Peyer's patch (tissue), 4 donors: ENCODE results near the gene DPP4. TPM values are rescaled to one million over a fixed set of nuclear protein-coding genes. Genes with fewer than 3 reads are reported as not detected.

Experiments
- DNase-seq, 3 donors: peaks; one replicate each; pipeline ENCODE4 v3.0.0-alpha.2; 2017 to 2019
- H3K27ac ChIP-seq, 4 donors: fragments of 200-600 bp; sonication (generic); one replicate each; pipeline ENCODE4 v1.5.1; 2016 to 2019
- H3K27me3 ChIP-seq, 2 donors: fragments of 200-600 bp; sonication (generic); one replicate each; pipeline ENCODE4 v1.5.1; 2019
- H3K36me3 ChIP-seq, 3 donors: fragments of 200-600 bp; sonication (generic); one replicate each; pipeline ENCODE4 v1.5.1; 2016 to 2019
- H3K4me1 ChIP-seq, 4 donors: fragments of 200-600 bp; sonication (generic); one replicate each; pipeline ENCODE4 v1.5.1; 2016 to 2019
- H3K4me3 ChIP-seq, 4 donors: fragments of 200-600 bp; sonication (generic); 1 replicate in 3 of 4; 2 replicates in 1 of 4; pipeline ENCODE4 v1.5.1; 2016 to 2019; ENCODE audit warnings: mild to moderate bottlenecking in 1 of 4
- H3K9me3 ChIP-seq, 4 donors: fragments of 200-600 bp; sonication (generic); one replicate each; pipeline ENCODE4 v1.5.1; 2016 to 2019; ENCODE audit warnings: mild to moderate bottlenecking in 1 of 4
- POLR2A ChIP-seq, 2 donors: fragments of 450-650 bp; IDR thresholded peaks; one replicate each; pipeline ENCODE4 v1.5.1; 2017; ENCODE audit warnings: antibody characterized with exemption in 2 of 2, mild to moderate bottlenecking in 2 of 2, moderate library complexity in 2 of 2
- total RNA-seq, 4 donors: library from RNA; depleted of rRNA; stranded (reverse); fragments of >200 nt; gene quantifications; one replicate each; pipeline ENCODE4 v1.1.0, GENCODE V29; 2016
- TF ChIP-seq, protein P1 (sequence below), 6 experiments: fragments of 450-650 bp in 4 of 6; fragments of 200-600 bp in 2 of 6; sonication (generic) in 1 of 6; IDR thresholded peaks; one replicate each; pipeline ENCODE4 v1.5.1; 2017 to 2019; ENCODE audit warnings: antibody characterized with exemption in 6 of 6, mild to moderate bottlenecking in 3 of 6, moderate library complexity in 1 of 6

The DPP4 gene
- total RNA-seq, 4 donors from 2014 or later = 17.3 to 447 (median 178) TPM

DNA sequence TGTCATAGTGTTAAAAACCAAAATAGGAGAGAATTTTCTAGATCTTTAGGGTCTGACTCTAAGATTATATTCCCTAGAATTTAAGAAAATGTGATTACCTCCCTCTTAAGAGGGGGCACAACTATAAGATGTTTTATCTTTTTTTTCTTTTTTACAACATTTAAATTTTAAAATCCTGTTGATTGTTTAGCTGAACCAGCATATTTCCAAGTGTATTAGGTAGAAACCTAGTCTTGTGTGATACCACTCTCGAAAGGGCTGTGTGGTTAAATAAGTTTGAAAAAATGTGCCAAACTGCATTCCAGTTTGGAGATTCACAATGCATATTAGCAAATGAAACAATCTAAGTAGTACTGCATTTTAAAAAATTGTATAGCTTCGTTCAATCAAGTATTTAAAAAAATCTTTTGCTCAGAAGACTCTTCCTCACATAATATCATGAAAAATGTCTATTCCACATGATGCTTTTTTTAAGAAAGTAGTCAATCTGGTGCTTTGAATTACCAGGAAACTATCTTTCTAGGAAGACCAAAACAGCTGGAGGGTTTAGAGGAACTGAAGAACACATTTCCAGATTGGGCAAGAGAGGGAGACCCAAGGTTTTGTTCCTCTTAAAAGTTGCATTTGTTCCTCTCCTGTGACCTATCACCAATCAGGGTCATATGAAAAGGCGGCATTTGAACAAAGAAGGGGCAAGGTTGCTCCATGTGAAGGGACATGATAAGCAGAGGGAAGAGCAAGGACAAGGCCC is 98.8 kb downstream of the DPP4 start:
- H3K27me3 ChIP-seq = no peaks in the 10 kb centered on the region
- DNase-seq = no peak
- no peak overlapping the region for H3K27ac ChIP-seq
- peaks cover 0 to 12% (median 0%) of the 10 kb centered on the region in 4 donors for H3K4me1 ChIP-seq
- no peaks in the 10 kb centered on the region for H3K9me3 ChIP-seq
- TF ChIP-seq, protein P1, sequence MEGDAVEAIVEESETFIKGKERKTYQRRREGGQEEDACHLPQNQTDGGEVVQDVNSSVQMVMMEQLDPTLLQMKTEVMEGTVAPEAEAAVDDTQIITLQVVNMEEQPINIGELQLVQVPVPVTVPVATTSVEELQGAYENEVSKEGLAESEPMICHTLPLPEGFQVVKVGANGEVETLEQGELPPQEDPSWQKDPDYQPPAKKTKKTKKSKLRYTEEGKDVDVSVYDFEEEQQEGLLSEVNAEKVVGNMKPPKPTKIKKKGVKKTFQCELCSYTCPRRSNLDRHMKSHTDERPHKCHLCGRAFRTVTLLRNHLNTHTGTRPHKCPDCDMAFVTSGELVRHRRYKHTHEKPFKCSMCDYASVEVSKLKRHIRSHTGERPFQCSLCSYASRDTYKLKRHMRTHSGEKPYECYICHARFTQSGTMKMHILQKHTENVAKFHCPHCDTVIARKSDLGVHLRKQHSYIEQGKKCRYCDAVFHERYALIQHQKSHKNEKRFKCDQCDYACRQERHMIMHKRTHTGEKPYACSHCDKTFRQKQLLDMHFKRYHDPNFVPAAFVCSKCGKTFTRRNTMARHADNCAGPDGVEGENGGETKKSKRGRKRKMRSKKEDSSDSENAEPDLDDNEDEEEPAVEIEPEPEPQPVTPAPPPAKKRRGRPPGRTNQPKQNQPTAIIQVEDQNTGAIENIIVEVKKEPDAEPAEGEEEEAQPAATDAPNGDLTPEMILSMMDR (IDR thresholded peaks at IDR 0.05) = no peak
- no peak for TF ChIP-seq POLR2A (IDR thresholded peaks at IDR 0.05)
- H3K4me3 ChIP-seq = no peak overlapping the region
- H3K36me3 ChIP-seq = no peaks in the 10 kb centered on the region

GRCh38 chr2:161974461-161974860 is 99.6 kb downstream of the DPP4 start:
- H3K9me3 ChIP-seq = no peaks in the 10 kb centered on the region
- DNase-seq = no peak
- H3K4me3 ChIP-seq = no peak overlapping the region
- no peaks in the 10 kb centered on the region for H3K36me3 ChIP-seq
- no peaks in the 10 kb centered on the region for H3K27me3 ChIP-seq
- no peak overlapping the region for H3K27ac ChIP-seq
- no peak for TF ChIP-seq POLR2A (IDR thresholded peaks at IDR 0.05)
- TF ChIP-seq, protein P1 (IDR thresholded peaks at IDR 0.05) = no peak
- peaks cover 0 to 4% (median 0%) of the 10 kb centered on the region in 4 donors for H3K4me1 ChIP-seq

- Histone ChIP-seq H3K27ac (no peak overlapping the region), H3K27me3 (no peaks in the 10 kb centered on the region), H3K36me3 (no peaks in the 10 kb centered on the region), H3K9me3 (no peaks in the 10 kb centered on the region), H3K4me1 (peaks cover 0 to 4% (median 0%) of the 10 kb centered on the region in 4 donors), H3K4me3 (no peak overlapping the region)
- TF ChIP-seq, protein P1 (IDR thresholded peaks at IDR 0.05) = no peak
- no peak for TF ChIP-seq POLR2A (IDR thresholded peaks at IDR 0.05)
- peak in 1 of 3 donors; percentile 54 for DNase-seq
These were observed 101.1 kb downstream of the DPP4 start for GRCh38 chr2:161972866-161973265.

- TF ChIP-seq, protein P1 (IDR thresholded peaks at IDR 0.05) = no peak
- TF ChIP-seq POLR2A (IDR thresholded peaks at IDR 0.05) = no peak
- no peaks in the 10 kb centered on the region for H3K9me3 ChIP-seq
- H3K27ac ChIP-seq = no peak overlapping the region
- no peaks in the 10 kb centered on the region for H3K36me3 ChIP-seq
- H3K4me1 ChIP-seq = peaks cover 0 to 4% (median 0%) of the 10 kb centered on the region in 4 donors
- no peak overlapping the region for H3K4me3 ChIP-seq
- DNase-seq = no peak
- no peaks in the 10 kb centered on the region for H3K27me3 ChIP-seq
These were observed 101.8 kb downstream of the DPP4 start for GRCh38 chr2:161972232-161972631.

- H3K4me1 ChIP-seq = peaks cover 0 to 4% (median 0%) of the 10 kb centered on the region in 4 donors
- DNase-seq = no peak
- H3K36me3 ChIP-seq = no peaks in the 10 kb centered on the region
- H3K27me3 ChIP-seq = no peaks in the 10 kb centered on the region
- no peak overlapping the region for H3K4me3 ChIP-seq
- no peaks in the 10 kb centered on the region for H3K9me3 ChIP-seq
- TF ChIP-seq, protein P1 (IDR thresholded peaks at IDR 0.05) = no peak
- TF ChIP-seq POLR2A (IDR thresholded peaks at IDR 0.05) = no peak
- no peak overlapping the region for H3K27ac ChIP-seq
These were observed 102.5 kb downstream of the DPP4 start for GRCh38 chr2:161971551-161971950.
